ENCODE measurements around the gene CHKB.
"Not testable (repeated sequence)": the region's sequence is repeated elsewhere in the genome, so short reads cannot be mapped to it uniquely, and the experiment has no call there.

The CHKB gene

GRCh38 chr22:50612168-50612527 lies 29.5 kb upstream of the CHKB start:
- DNase-seq (ENCODE audit: low spot score) = no peak

GRCh38 chr22:50611341-50612060 lies 28.9 kb upstream of the CHKB start:
- no peak for DNase-seq (ENCODE audit: low spot score)

- DNase-seq (ENCODE audit: low spot score) = no peak
Measured at GRCh38 chr22:50610581-50610980, 27.9 kb upstream of the CHKB start.

GRCh38 chr22:50610041-50610451 lies 27.4 kb upstream of the CHKB start:
- no peak for DNase-seq (ENCODE audit: low spot score)

- DNase-seq (ENCODE audit: low spot score) = no peak
Measured at GRCh38 chr22:50609599-50609998, 26.9 kb upstream of the CHKB start.

- DNase-seq (ENCODE audit: low spot score) = no peak
Measured at GRCh38 chr22:50608996-50609395, 26.3 kb upstream of the CHKB start.

GRCh38 chr22:50608058-50608840 lies 25.6 kb upstream of the CHKB start:
- not testable (repeated sequence) for DNase-seq (ENCODE audit: low spot score)

- DNase-seq (ENCODE audit: low spot score) = no peak
Measured at GRCh38 chr22:50607659-50608020, 25.0 kb upstream of the CHKB start.

GRCh38 chr22:50606946-50607658 lies 24.5 kb upstream of the CHKB start:
- DNase-seq (ENCODE audit: low spot score) = no peak

- DNase-seq (ENCODE audit: low spot score) = peak; percentile 29
Measured at GRCh38 chr22:50606165-50606945, 23.7 kb upstream of the CHKB start.

GRCh38 chr22:50605613-50606074 lies 23.0 kb upstream of the CHKB start:
- DNase-seq (ENCODE audit: low spot score) = peak; percentile 11

- DNase-seq (ENCODE audit: low spot score) = no peak
Measured at GRCh38 chr22:50605002-50605612, 22.5 kb upstream of the CHKB start.

- DNase-seq (ENCODE audit: low spot score) = no peak
Measured at GRCh38 chr22:50604256-50605001, 21.8 kb upstream of the CHKB start.

- DNase-seq (ENCODE audit: low spot score) = peak; percentile 23
Measured at GRCh38 chr22:50603511-50604255, 21.0 kb upstream of the CHKB start.

- no peak for DNase-seq (ENCODE audit: low spot score)
Measured at GRCh38 chr22:50602338-50602700, 19.7 kb upstream of the CHKB start.

GRCh38 chr22:50601669-50602337 lies 19.2 kb upstream of the CHKB start:
- peak; percentile 9 for DNase-seq (ENCODE audit: low spot score)

- peak; percentile 17 for DNase-seq (ENCODE audit: low spot score)
Measured at GRCh38 chr22:50600967-50601668, 18.5 kb upstream of the CHKB start.

- DNase-seq (ENCODE audit: low spot score) = peak; percentile 42
Measured at GRCh38 chr22:50600538-50600937, 17.9 kb upstream of the CHKB start, which contains the start of gene MAPK8IP2. Gene MAPK8IP2, plus strand, starts transcription at chr22:50600793. Its CDS starts 26 bp downstream, at chr22:50600819.
